Neutrophil (primary cell): Measurements from ENCODE around the gene VSIG4.

Experiments
- H3K27ac ChIP-seq: fragments of 200-600 bp; sonication (generic); 2 replicates; pipeline ENCODE4 v1.5.1; 2016; ENCODE audit warnings: mild to moderate bottlenecking, moderate library complexity
- H3K27me3 ChIP-seq: fragments of 200-600 bp; sonication (generic); 2 replicates; pipeline ENCODE4 v1.6.0; 2016; ENCODE audit warnings: mild to moderate bottlenecking
- H3K36me3 ChIP-seq: fragments of 200-600 bp; sonication (generic); 2 replicates; pipeline ENCODE4 v1.5.1; 2017
- H3K4me1 ChIP-seq, 2 experiments: fragments of 200-600 bp in 1 of 2; sonication (generic) in 1 of 2; 1 replicate in 1 of 2; 2 replicates in 1 of 2; pipeline versions ENCODE4 v1.5.1 to v1.6.1; 2013 to 2016; ENCODE audit warnings: low read depth in 1 of 2, low read length in 1 of 2, mild to moderate bottlenecking in 1 of 2, moderate library complexity in 1 of 2; ENCODE audit not compliant: control insufficient read depth in 1 of 2, insufficient read depth in 1 of 2
- H3K4me3 ChIP-seq, 2 experiments: fragments of 200-600 bp in 1 of 2; sonication (generic) in 1 of 2; 1 replicate in 1 of 2; 2 replicates in 1 of 2; pipeline ENCODE4 v1.5.1; 2013 to 2016; ENCODE audit warnings: low read depth in 1 of 2, low read length in 1 of 2, mild to moderate bottlenecking in 1 of 2, moderate library complexity in 1 of 2
- H3K9me3 ChIP-seq: fragments of 200-600 bp; sonication (generic); 2 replicates; pipeline ENCODE4 v1.5.1; 2016
- TF ChIP-seq, protein P1 (sequence below): fragments of 200-600 bp; sonication (generic); IDR thresholded peaks from 2 replicates; pipeline ENCODE4 v1.5.1; 2016; ENCODE audit warnings: antibody characterized with exemption

Gene VSIG4

DNA sequence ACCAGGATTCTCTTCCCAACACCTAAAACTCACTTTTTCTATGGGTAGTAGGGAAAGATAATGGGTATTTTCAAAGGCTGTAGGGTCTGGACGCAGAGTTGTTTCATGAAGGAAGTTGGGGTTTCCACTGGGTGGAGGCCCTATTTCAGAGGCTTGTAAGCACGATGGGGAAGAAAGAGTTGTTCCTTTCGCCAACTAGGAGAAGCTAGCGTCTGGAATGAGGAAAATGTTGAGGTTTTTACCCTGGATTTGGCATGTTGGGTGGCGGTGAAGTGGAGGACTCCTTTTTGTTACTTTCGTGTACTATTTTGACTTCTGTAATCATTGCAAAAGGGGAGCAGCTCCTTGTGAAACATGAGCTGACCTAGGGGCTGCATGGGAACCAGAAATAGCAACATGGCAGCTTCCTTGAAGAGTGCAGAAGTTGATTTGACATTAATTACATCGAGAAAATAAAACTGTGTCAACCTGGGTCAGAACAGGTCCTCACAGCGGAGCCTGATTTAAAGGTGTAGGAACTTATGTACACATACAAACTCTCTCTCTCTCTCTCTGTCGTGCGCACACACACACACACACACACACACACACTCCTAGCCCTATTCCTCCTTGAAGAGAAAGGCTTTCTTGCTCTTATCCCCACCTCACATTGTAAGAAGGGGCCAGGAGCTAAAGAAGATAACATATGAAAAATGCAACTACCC is 19.1 kb downstream of the VSIG4 start:
- peak overlapping the region; percentile 99 for H3K27ac ChIP-seq
- TF ChIP-seq, protein P1, sequence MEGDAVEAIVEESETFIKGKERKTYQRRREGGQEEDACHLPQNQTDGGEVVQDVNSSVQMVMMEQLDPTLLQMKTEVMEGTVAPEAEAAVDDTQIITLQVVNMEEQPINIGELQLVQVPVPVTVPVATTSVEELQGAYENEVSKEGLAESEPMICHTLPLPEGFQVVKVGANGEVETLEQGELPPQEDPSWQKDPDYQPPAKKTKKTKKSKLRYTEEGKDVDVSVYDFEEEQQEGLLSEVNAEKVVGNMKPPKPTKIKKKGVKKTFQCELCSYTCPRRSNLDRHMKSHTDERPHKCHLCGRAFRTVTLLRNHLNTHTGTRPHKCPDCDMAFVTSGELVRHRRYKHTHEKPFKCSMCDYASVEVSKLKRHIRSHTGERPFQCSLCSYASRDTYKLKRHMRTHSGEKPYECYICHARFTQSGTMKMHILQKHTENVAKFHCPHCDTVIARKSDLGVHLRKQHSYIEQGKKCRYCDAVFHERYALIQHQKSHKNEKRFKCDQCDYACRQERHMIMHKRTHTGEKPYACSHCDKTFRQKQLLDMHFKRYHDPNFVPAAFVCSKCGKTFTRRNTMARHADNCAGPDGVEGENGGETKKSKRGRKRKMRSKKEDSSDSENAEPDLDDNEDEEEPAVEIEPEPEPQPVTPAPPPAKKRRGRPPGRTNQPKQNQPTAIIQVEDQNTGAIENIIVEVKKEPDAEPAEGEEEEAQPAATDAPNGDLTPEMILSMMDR, result no peak
- H3K36me3 ChIP-seq, result peaks cover 35% of the 10 kb centered on the region
- peaks cover 41 to 92% of the 10 kb centered on the region in 2 experiments for H3K4me1 ChIP-seq
- no peaks in the 10 kb centered on the region for H3K9me3 ChIP-seq
- no peaks in the 10 kb centered on the region for H3K27me3 ChIP-seq
- H3K4me3 ChIP-seq, result peak overlapping the region; percentile 75 to 88

DNA sequence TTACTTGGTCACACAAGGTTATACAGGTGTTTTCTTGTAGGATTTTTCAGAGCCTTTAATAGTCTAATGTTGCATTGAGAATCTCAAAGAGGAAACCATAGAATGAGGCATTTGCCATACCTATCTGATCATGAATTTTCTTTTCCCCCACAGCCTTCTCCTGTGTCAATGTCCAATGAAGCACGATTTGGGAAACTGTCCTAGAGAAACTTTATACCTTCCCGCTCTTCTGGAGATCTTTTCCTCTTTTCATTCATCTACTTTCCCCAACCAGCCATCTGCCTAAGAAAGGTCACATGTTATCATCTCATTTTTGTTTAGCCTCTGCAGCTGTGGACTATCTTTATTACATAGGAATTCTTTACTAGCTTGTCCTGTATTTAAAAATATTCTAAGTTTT is 19.9 kb downstream of the VSIG4 start:
- Histone ChIP-seq H3K27me3 (no peaks in the 10 kb centered on the region), H3K27ac (peak overlapping the region; percentile 99), H3K36me3 (peaks cover 35% of the 10 kb centered on the region), H3K4me3 (peak overlapping the region; percentile 75 to 88), H3K9me3 (no peaks in the 10 kb centered on the region), H3K4me1 (peaks cover 44 to 95% of the 10 kb centered on the region in 2 experiments)
- TF ChIP-seq, protein P1, result no peak

DNA sequence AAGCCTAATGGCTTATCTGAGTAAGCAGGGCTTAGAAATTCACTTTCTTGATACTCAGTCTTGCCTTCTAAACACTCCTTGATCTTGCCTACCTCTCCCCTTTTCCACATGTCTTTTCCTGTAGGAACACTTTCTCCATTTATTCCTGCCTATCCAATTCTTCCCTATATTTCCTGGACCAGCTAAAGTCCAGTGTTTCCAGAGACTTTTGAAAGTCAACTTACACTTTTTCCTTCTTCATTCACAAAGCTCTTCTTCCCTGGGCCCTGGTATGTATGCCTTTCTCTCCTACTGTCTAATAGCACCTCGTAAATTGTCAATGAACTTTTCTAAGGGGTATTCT is 20.6 kb downstream of the VSIG4 start:
- peak overlapping the region; percentile 75 to 88 for H3K4me3 ChIP-seq
- H3K9me3 ChIP-seq, result no peaks in the 10 kb centered on the region
- peaks cover 47 to 97% of the 10 kb centered on the region in 2 experiments for H3K4me1 ChIP-seq
- H3K27ac ChIP-seq, result peak overlapping the region; percentile 99
- H3K36me3 ChIP-seq, result peaks cover 35% of the 10 kb centered on the region
- TF ChIP-seq, protein P1, result no peak
- no peaks in the 10 kb centered on the region for H3K27me3 ChIP-seq

DNA sequence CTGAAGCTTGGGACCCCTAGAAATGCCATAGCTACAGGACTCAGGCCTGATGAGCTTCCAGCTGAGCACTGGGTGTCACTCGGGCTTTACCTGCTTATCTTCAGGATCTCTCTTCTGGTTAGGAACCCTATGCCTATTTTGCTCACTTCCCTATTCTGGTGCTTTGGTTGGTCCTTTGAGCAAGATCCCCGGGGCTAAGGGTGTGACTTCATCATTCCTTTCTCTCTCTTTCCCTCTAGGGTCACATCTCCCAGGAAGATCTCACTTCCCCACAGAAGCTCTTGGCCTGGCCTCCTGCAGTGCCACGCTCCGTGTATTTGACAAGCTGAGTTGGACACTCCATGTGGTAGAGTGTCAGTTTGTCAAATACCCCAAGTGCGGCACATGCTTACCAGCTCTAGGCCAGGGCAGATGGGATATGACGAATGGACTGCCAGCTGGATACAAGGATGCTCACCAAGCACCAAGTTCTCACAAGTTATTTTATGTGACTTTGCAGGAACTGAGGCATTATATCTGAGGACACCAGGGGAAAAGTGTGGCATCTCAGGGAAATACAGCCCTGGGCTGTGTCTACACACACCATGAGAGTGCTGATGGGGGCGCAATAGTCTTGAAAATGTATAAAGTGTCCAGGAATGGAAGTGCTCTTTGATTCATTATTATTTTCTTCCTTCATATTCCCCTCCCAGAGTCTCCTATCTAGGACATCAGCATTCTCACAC is 21.1 kb downstream of the VSIG4 start:
- Histone ChIP-seq H3K4me1 (peaks cover 53 to 99% of the 10 kb centered on the region in 2 experiments), H3K36me3 (peaks cover 35% of the 10 kb centered on the region), H3K4me3 (peak overlapping the region; percentile 75 to 88), H3K27ac (peak overlapping the region; percentile 99), H3K9me3 (no peaks in the 10 kb centered on the region), H3K27me3 (no peaks in the 10 kb centered on the region)
- TF ChIP-seq, protein P1, result no peak

DNA sequence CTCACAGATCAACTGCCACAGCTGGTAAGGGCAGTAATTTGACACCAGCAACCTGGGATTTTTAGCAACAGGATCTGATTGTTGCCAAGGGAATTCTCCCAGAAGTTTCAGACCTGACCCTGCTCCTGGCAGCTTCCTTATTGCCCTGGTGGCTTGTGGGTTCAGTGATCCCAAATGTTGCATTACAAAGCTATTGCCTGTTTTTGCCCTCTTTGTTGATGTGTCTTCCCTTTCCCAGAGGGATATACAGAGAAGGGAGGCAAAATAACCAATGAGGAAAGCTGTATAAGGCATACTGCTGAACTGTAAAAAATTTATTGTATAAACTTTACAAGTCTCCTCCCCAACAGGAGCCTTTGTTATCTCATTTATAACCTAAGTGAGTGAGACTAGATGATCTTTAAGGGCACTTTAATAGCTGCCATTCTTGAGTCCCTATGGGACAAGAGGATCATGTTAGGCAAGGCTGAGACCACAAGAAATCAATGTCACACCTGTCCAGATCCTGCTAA is 22.2 kb downstream of the VSIG4 start:
- Histone ChIP-seq H3K27me3 (no peaks in the 10 kb centered on the region), H3K27ac (peak overlapping the region; percentile 99), H3K9me3 (no peaks in the 10 kb centered on the region), H3K4me3 (peak overlapping the region; percentile 75 to 88), H3K36me3 (peaks cover 35% of the 10 kb centered on the region), H3K4me1 (peaks cover 54 to 100% of the 10 kb centered on the region in 2 experiments)
- TF ChIP-seq, protein P1, result no peak
